Endodermal cell (in vitro differentiated cells): ENCODE results near the gene PLCB1. TPM values are rescaled to one million over a fixed set of nuclear protein-coding genes. Genes with fewer than 3 reads are reported as not detected.

Source experiments
- DNase-seq: peaks from one replicate; pipeline ENCODE4 v3.0.0-alpha.2; 2017
- H3K27ac ChIP-seq: 2 replicates; pipeline ENCODE4 v1.5.1; 2013; ENCODE audit warnings: mild to moderate bottlenecking, low read depth, low read length, moderate library complexity
- H3K27me3 ChIP-seq: 2 replicates; pipeline ENCODE4 v1.6.1; 2013; ENCODE audit warnings: mild to moderate bottlenecking, low read length, moderate library complexity; ENCODE audit not compliant: insufficient read depth, control insufficient read depth, poor library complexity, severe bottlenecking
- H3K36me3 ChIP-seq: 2 replicates; pipeline ENCODE4 v1.7.0; 2013; ENCODE audit warnings: mild to moderate bottlenecking, low read length, moderate library complexity; ENCODE audit not compliant: control insufficient read depth, insufficient read depth
- H3K4me1 ChIP-seq: one replicate; pipeline ENCODE4 v1.7.0; 2013; ENCODE audit warnings: low read length; ENCODE audit not compliant: control insufficient read depth, insufficient read depth
- H3K4me3 ChIP-seq: 2 replicates; pipeline ENCODE4 v1.5.1; 2013; ENCODE audit warnings: mild to moderate bottlenecking, low read length, moderate library complexity
- H3K9ac ChIP-seq: 2 replicates; pipeline ENCODE4 v1.6.1; 2013; ENCODE audit warnings: mild to moderate bottlenecking, low read length, moderate library complexity; ENCODE audit not compliant: poor library complexity, severe bottlenecking; ENCODE audit errors: extremely low read depth
- H3K9me3 ChIP-seq: 2 replicates; pipeline ENCODE4 v1.6.1; 2013; ENCODE audit warnings: mild to moderate bottlenecking, low read length, moderate library complexity; ENCODE audit not compliant: control insufficient read depth
- H3K27ac Mint-ChIP-seq: 2 replicates; pipeline ENCODE4 v1.8.0; 2020; ENCODE audit warnings: mixed read lengths
- H3K27me3 Mint-ChIP-seq: 2 replicates; pipeline ENCODE4 v1.8.0; 2021; ENCODE audit warnings: mild to moderate bottlenecking, mixed read lengths; ENCODE audit not compliant: insufficient read depth
- H3K36me3 Mint-ChIP-seq: 2 replicates; pipeline ENCODE4 v1.8.0; 2020; ENCODE audit warnings: low read depth, mixed read lengths
- H3K4me1 Mint-ChIP-seq: 2 replicates; pipeline ENCODE4 v1.8.0; 2020; ENCODE audit warnings: mixed read lengths
- H3K4me3 Mint-ChIP-seq: 2 replicates; pipeline ENCODE4 v1.8.0; 2020; ENCODE audit warnings: mild to moderate bottlenecking, moderate library complexity, mixed read lengths
- H3K9me3 Mint-ChIP-seq: 2 replicates; pipeline ENCODE4 v1.8.0; 2020; ENCODE audit warnings: mild to moderate bottlenecking, mixed read lengths
- WGBS, 2 experiments: methylation state at CpG; one replicate each; pipeline versions ENCODE4 v1.1.5 to v1.1.7; 2013; ENCODE audit warnings: missing lambda C conversion rate in 2 of 2, mixed read lengths in 1 of 2; ENCODE audit not compliant: insufficient coverage in 1 of 2, insufficient read length in 1 of 2; 5-methylcytosine and 5-hydroxymethylcytosine counted together
- total RNA-seq, 2 donors: library from RNA; stranded (reverse); fragmentation: NEBNext Ultra II Directional in 1 of 2; extraction: Animal tissue kit (Norgen Biotek cat#: 25700) in 1 of 2; gene quantifications; 2 replicates in 1 of 2; 3 replicates in 1 of 2; pipeline ENCODE4 v1.2.1, GENCODE V29; 2021
- TF ChIP-seq, protein P1 (sequence below): fragments of 200-600 bp; sonication (generic); conservative IDR thresholded peaks from 2 replicates; pipeline ENCODE4 v1.5.0; 2021; ENCODE audit warnings: antibody characterized with exemption, mild to moderate bottlenecking

The PLCB1 gene
- total RNA-seq, 2 donors from 2014 or later: 15.3 to 16.5 TPM

DNA sequence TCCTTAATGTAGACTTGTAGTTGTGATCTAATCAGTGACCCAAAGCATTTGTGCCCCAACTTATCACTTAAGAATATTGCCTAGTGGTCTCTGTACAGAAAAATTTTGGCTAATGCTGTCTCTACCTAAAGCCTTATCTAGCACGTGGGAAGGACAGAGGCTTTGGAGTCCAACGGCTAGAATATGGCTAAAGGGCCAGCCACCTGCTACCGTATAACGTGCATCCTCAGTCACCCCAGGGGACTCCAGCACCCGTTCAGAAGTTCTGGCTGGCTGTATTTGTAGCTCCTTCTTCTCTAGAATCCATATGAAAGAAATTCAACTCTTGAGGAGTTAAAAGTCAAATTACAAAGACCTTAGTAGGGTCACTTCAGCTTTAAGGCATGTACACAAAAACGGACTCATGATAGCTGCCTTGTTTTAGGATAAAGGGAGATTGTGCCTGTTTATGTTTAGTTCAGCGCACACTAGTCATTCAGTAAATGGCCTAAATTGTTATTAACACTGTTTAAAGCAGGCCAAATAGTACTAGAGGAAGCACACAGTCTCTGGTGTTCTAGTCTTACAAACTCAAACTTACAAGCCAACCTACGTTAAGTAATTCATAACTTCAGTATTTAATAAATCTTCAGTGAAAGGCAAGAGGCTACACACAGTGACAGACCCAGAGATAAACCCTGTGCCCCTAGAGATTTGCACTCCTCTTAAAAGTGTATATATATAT is 529.3 kb downstream of the PLCB1 start:
- DNase-seq: no peak
- Mint-ChIP-seq H3K36me3 (no peaks in the 10 kb centered on the region), H3K27me3 (no peaks in the 10 kb centered on the region), H3K4me3 (no peak overlapping the region), H3K27ac (no peak overlapping the region), H3K4me1 (peaks cover 5% of the 10 kb centered on the region), H3K9me3 (no peaks in the 10 kb centered on the region)
- Histone ChIP-seq H3K9me3 (no peaks in the 10 kb centered on the region), H3K36me3 (no peaks in the 10 kb centered on the region), H3K27ac (no peak overlapping the region), H3K27me3 (no peaks in the 10 kb centered on the region), H3K9ac (no peak overlapping the region), H3K4me1 (no peaks in the 10 kb centered on the region), H3K4me3 (no peak overlapping the region)
- TF ChIP-seq, protein P1, sequence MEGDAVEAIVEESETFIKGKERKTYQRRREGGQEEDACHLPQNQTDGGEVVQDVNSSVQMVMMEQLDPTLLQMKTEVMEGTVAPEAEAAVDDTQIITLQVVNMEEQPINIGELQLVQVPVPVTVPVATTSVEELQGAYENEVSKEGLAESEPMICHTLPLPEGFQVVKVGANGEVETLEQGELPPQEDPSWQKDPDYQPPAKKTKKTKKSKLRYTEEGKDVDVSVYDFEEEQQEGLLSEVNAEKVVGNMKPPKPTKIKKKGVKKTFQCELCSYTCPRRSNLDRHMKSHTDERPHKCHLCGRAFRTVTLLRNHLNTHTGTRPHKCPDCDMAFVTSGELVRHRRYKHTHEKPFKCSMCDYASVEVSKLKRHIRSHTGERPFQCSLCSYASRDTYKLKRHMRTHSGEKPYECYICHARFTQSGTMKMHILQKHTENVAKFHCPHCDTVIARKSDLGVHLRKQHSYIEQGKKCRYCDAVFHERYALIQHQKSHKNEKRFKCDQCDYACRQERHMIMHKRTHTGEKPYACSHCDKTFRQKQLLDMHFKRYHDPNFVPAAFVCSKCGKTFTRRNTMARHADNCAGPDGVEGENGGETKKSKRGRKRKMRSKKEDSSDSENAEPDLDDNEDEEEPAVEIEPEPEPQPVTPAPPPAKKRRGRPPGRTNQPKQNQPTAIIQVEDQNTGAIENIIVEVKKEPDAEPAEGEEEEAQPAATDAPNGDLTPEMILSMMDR: no peak
- WGBS, 2 experiments: 81% methylated on average over 8 of the region's 8 CpGs; no CpG with 5 or more reads in 1 of the 2 experiments

DNA sequence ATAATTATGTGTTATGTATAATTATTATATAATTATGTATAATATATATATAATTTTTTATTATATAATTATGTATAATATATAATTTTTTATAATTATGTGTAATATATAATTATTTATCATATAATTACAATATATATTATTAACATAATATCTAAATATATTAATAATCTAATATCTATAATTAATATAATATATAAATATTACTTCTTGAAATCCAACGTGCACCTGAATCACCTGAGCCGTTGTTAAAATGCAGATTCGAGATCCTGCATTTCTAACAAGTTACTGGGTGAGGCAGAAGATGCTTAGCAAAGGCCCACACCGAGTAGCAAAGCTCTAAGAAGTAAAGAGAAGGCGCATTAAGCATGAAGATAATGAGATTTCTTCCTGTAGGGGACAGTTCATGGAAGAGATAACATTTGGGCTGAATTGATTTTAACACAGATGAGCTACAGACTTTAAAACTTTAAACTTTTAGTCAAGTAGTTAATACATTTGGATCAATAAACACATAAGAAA is 530.4 kb downstream of the PLCB1 start:
- no peaks in the 10 kb centered on the region for H3K36me3 ChIP-seq
- no peaks in the 10 kb centered on the region for H3K27me3 ChIP-seq
- H3K4me3 ChIP-seq: no peak overlapping the region
- no peaks in the 10 kb centered on the region for H3K36me3 Mint-ChIP-seq
- DNase-seq: no peak
- no peaks in the 10 kb centered on the region for H3K4me1 ChIP-seq
- no peak overlapping the region for H3K4me3 Mint-ChIP-seq
- no peak overlapping the region for H3K27ac ChIP-seq
- TF ChIP-seq, protein P1: no peak
- 86 to 90% methylated on average over 4 to 5 of the region's 5 CpGs for WGBS, 2 experiments
- H3K9me3 Mint-ChIP-seq: no peaks in the 10 kb centered on the region
- no peaks in the 10 kb centered on the region for H3K9me3 ChIP-seq
- H3K4me1 Mint-ChIP-seq: peaks cover 5% of the 10 kb centered on the region
- H3K27ac Mint-ChIP-seq: no peak overlapping the region
- no peak overlapping the region for H3K9ac ChIP-seq
- no peaks in the 10 kb centered on the region for H3K27me3 Mint-ChIP-seq

DNA sequence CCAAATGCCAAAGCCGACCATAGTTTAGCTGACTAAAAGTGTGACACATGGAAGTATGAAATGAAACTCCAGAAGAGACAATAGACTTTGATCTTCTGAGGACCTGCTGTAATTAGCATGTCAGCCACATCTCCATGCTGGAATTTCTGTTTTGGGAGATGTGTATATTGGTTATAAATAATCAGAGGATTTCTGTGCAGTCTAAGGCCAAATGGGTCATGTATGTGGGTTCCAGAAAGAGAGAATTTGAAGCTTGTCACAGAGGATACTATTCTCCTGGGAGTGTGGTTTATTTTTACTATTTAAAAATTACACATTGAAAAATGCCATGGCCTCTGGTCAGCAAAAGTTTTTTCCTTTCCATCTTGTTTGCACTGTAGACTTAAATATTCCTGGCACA is 531.4 kb downstream of the PLCB1 start:
- no peaks in the 10 kb centered on the region for H3K27me3 Mint-ChIP-seq
- WGBS, 2 experiments: 93 to 100% methylated on average over 1 of the region's 1 CpG
- no peaks in the 10 kb centered on the region for H3K36me3 Mint-ChIP-seq
- H3K4me3 Mint-ChIP-seq: no peak overlapping the region
- DNase-seq: no peak
- no peaks in the 10 kb centered on the region for H3K9me3 Mint-ChIP-seq
- TF ChIP-seq, protein P1: no peak
- Histone ChIP-seq H3K27me3 (no peaks in the 10 kb centered on the region), H3K4me1 (no peaks in the 10 kb centered on the region), H3K9me3 (no peaks in the 10 kb centered on the region), H3K9ac (no peak overlapping the region), H3K4me3 (no peak overlapping the region), H3K36me3 (no peaks in the 10 kb centered on the region), H3K27ac (no peak overlapping the region)
- H3K4me1 Mint-ChIP-seq: peaks cover 5% of the 10 kb centered on the region
- no peak overlapping the region for H3K27ac Mint-ChIP-seq
